IMR-90 (cell line): Measurements from ENCODE around the gene DOLPP1.

Experiments
- BHLHE40 ChIP-seq: fragments of 150-350 bp; IDR thresholded peaks from 2 replicates; pipeline ENCODE4 v1.6.1; 2016; ENCODE audit warnings: mild to moderate bottlenecking, low read depth, low read length
- CTCF ChIP-seq: conservative IDR thresholded peaks from 2 replicates; pipeline ENCODE4 v1.5.1; 2012; ENCODE audit warnings: mild to moderate bottlenecking, low read depth, low read length, improper control_type of control experiment
- MAZ ChIP-seq: IDR thresholded peaks from 2 replicates; pipeline ENCODE4 v1.6.1; 2012; ENCODE audit warnings: low read depth, mild to moderate bottlenecking, low read length, improper control_type of control experiment, moderate library complexity, borderline replicate concordance
- MXI1 ChIP-seq: IDR thresholded peaks from 2 replicates; pipeline ENCODE4 v1.6.1; 2012; ENCODE audit warnings: low read depth, mild to moderate bottlenecking, low read length, moderate library complexity, borderline replicate concordance
- NFE2L2 ChIP-seq: fragments of 150-350 bp; IDR thresholded peaks from 2 replicates; pipeline ENCODE4 v1.6.1; 2016; ENCODE audit warnings: low read depth, mild to moderate bottlenecking, low read length
- POLR2A ChIP-seq: IDR thresholded peaks from 2 replicates; pipeline ENCODE4 v1.6.1; 2012; ENCODE audit warnings: mild to moderate bottlenecking, low read depth, low read length
- RAD21 ChIP-seq: IDR thresholded peaks from 2 replicates; pipeline ENCODE4 v1.6.1; 2012; ENCODE audit warnings: low read length, improper control_type of control experiment
- RCOR1 ChIP-seq: IDR thresholded peaks from 2 replicates; pipeline ENCODE4 v1.6.1; 2012; ENCODE audit warnings: mild to moderate bottlenecking, low read length, improper control_type of control experiment; ENCODE audit not compliant: insufficient replicate concordance
- USF2 ChIP-seq: fragments of 150-350 bp; IDR thresholded peaks from 2 replicates; pipeline ENCODE4 v1.6.1; 2017; ENCODE audit warnings: mild to moderate bottlenecking, antibody characterized with exemption, low read length, low read depth

- TF ChIP-seq CTCF (no peak), RAD21 (no peak), MXI1 (no peak), NFE2L2 (no peak), MAZ (no peak), POLR2A (no peak), BHLHE40 (no peak), USF2 (no peak), RCOR1 (no peak)
Observed at GRCh38 chr9:129104051-129104450, 23.1 kb downstream of the DOLPP1 start.
